ENCODE data around the gene TCP1. TPM values are rescaled to one million over a fixed set of nuclear protein-coding genes. Genes with fewer than 3 reads are reported as not detected.

TCP1 gene
- total RNA-seq, 6 donors from 2014 or later, result 43.0 to 128 (median 95.2) TPM

- 87 to 96% methylated on average over 3 of the region's 3 CpGs for WGBS, 2 donors
- no peak for ATAC-seq (ENCODE audit: low FRiP score in 2 of 2)
- DNase-seq, result no peak
These were observed 34.6 kb upstream of the TCP1 start for GRCh38 chr6:159823953-159824352.

DNA sequence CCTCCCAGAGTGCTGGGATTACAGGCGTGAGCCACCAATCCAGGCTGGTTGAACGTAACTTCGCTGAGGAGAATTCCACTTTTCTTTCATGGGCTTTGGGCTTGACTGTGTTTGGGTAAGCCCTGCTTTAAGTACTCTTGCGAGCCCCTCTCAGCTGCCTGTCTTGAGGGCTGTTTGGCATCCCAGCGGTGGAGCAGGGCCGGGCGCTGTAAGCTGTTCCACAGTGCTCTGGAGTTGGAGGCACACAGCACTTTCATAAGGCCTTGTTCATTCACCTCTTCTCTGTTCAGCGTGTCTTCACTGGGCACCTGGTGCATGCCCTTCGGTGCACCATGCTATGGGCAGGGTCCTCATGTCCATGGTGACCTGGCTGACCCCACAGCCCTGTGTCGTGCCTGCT, 32.3 kb upstream of the TCP1 start:
- peaks cover 0 to 3% (median 0%) of the 10 kb centered on the region in 4 donors for H3K4me1 ChIP-seq
- H3K36me3 ChIP-seq, result no peaks in the 10 kb centered on the region
- TF ChIP-seq EP300 (IDR thresholded peaks at IDR 0.05), result no peak
- TF ChIP-seq, protein P1, sequence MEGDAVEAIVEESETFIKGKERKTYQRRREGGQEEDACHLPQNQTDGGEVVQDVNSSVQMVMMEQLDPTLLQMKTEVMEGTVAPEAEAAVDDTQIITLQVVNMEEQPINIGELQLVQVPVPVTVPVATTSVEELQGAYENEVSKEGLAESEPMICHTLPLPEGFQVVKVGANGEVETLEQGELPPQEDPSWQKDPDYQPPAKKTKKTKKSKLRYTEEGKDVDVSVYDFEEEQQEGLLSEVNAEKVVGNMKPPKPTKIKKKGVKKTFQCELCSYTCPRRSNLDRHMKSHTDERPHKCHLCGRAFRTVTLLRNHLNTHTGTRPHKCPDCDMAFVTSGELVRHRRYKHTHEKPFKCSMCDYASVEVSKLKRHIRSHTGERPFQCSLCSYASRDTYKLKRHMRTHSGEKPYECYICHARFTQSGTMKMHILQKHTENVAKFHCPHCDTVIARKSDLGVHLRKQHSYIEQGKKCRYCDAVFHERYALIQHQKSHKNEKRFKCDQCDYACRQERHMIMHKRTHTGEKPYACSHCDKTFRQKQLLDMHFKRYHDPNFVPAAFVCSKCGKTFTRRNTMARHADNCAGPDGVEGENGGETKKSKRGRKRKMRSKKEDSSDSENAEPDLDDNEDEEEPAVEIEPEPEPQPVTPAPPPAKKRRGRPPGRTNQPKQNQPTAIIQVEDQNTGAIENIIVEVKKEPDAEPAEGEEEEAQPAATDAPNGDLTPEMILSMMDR (IDR thresholded peaks at IDR 0.05), result no peak
- no peak for TF ChIP-seq POLR2A (IDR thresholded peaks at IDR 0.05)
- no peak for TF ChIP-seq POLR2AphosphoS5 (IDR thresholded peaks at IDR 0.05)
- ATAC-seq (ENCODE audit: low FRiP score in 2 of 2) (no peak), DNase-seq (no peak)
- 87 to 100% methylated on average over 1 to 10 of the region's 10 CpGs for WGBS, 2 donors
- no peak overlapping the region for H3K4me3 ChIP-seq
- H3K27me3 ChIP-seq, result no peaks in the 10 kb centered on the region
- H3K9me3 ChIP-seq, result no peaks in the 10 kb centered on the region
- H3K27ac ChIP-seq, result no peak overlapping the region

More at GRCh38 chr6:159823953-159824352, 34.6 kb upstream of the TCP1 start:
- no peaks in the 10 kb centered on the region for H3K36me3 ChIP-seq
- H3K4me3 ChIP-seq, result no peak overlapping the region
- H3K4me1 ChIP-seq, result peaks cover 0 to 3% (median 0%) of the 10 kb centered on the region in 4 donors
- no peak overlapping the region for H3K27ac ChIP-seq
- no peaks in the 10 kb centered on the region for H3K9me3 ChIP-seq
- H3K27me3 ChIP-seq, result no peaks in the 10 kb centered on the region
- no peak for TF ChIP-seq POLR2AphosphoS5 (IDR thresholded peaks at IDR 0.05)
- TF ChIP-seq EP300 (IDR thresholded peaks at IDR 0.05), result no peak
- TF ChIP-seq POLR2A (IDR thresholded peaks at IDR 0.05), result no peak
- TF ChIP-seq, protein P1 (IDR thresholded peaks at IDR 0.05), result no peak

- no peak overlapping the region for H3K4me3 ChIP-seq
- no peak for DNase-seq
- H3K9me3 ChIP-seq, result no peaks in the 10 kb centered on the region
- peaks cover 0 to 3% (median 0%) of the 10 kb centered on the region in 4 donors for H3K4me1 ChIP-seq
- WGBS, 2 donors, result 54 to 81% methylated on average over 9 to 11 of the region's 11 CpGs
- ATAC-seq (ENCODE audit: low FRiP score in 2 of 2), result no peak
- no peaks in the 10 kb centered on the region for H3K27me3 ChIP-seq
- no peak for TF ChIP-seq POLR2A (IDR thresholded peaks at IDR 0.05)
- no peak for TF ChIP-seq POLR2AphosphoS5 (IDR thresholded peaks at IDR 0.05)
- TF ChIP-seq, protein P1 (IDR thresholded peaks at IDR 0.05), result no peak
- no peak for TF ChIP-seq EP300 (IDR thresholded peaks at IDR 0.05)
- H3K27ac ChIP-seq, result no peak overlapping the region
- H3K36me3 ChIP-seq, result no peaks in the 10 kb centered on the region
These were observed 31.7 kb upstream of the TCP1 start for GRCh38 chr6:159821122-159821521.

DNA sequence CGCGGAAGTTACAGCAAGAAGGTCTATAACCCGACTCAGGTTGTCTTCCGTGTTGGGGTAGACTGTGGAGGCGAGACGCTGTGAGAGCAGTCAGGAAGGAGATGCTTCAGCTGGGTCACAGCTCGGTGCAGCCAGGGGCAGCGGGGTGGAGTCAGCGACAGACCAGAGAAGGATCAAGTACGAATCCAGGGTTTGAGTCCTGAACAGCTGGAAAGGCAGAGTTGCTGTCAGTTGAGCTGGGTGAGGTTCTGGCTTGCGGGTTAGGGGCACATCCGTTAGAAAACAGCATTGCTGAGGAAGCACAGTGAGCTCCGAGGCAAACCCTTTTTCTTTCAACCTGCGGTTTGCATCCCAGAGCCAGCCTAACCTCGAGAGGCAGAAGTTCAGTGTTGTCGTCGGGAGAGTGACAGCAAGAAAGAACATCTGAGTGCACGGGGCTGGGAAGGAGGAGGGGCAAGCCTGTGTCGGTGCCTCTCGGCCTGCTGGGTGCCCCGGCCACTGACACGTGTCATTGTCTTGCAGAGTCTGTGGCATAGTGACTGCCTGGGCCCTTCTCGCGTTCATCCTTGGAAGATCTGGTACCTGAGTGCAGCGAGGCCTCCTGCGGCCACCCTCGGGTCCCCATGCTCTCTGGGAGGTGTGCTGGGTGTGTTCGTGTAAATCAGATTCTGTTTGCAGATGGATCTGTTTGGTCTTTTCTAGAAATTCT, 30.7 kb upstream of the TCP1 start:
- Histone ChIP-seq H3K27me3 (no peaks in the 10 kb centered on the region), H3K36me3 (no peaks in the 10 kb centered on the region), H3K4me3 (no peak overlapping the region), H3K4me1 (peaks cover 0 to 3% (median 0%) of the 10 kb centered on the region in 4 donors), H3K9me3 (no peaks in the 10 kb centered on the region), H3K27ac (no peak overlapping the region)
- DNase-seq (peak in 1 of 2 donors; percentile 59), ATAC-seq (ENCODE audit: low FRiP score in 2 of 2) (no peak)
- 47 to 65% methylated on average over 16 to 28 of the region's 28 CpGs for WGBS, 2 donors
- TF ChIP-seq, protein P1 (IDR thresholded peaks at IDR 0.05), result no peak
- TF ChIP-seq EP300 (IDR thresholded peaks at IDR 0.05), result no peak
- no peak for TF ChIP-seq POLR2AphosphoS5 (IDR thresholded peaks at IDR 0.05)
- TF ChIP-seq POLR2A (IDR thresholded peaks at IDR 0.05), result no peak

DNA sequence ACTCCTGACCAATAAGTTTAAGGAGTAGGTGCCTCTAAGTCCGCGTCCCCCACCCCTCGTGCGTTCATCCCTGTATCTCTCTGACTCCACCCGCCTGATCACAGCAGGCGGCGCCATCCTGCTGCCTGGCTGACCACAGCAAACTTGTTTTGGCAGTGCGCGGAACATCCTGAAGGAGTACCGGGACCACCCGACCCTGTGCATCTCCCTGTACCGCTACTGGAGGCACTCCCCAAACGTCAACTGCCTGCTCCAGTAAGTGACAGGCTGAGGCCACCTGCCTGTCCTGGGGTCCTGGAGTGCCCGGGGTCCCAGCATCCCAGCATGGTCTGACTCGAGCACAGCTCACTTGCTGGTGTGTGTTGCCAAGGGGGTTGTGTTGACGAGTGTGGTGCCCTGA, 29.7 kb upstream of the TCP1 start:
- H3K36me3 ChIP-seq, result no peaks in the 10 kb centered on the region
- H3K27me3 ChIP-seq, result no peaks in the 10 kb centered on the region
- ATAC-seq (ENCODE audit: low FRiP score in 2 of 2) (no peak), DNase-seq (peak in 1 of 2 donors; percentile 56)
- no peaks in the 10 kb centered on the region for H3K9me3 ChIP-seq
- no peak for TF ChIP-seq POLR2A (IDR thresholded peaks at IDR 0.05)
- no peak overlapping the region for H3K4me3 ChIP-seq
- no peak overlapping the region for H3K27ac ChIP-seq
- H3K4me1 ChIP-seq, result peaks cover 0 to 3% (median 0%) of the 10 kb centered on the region in 4 donors
- WGBS, 2 donors, result 87 to 91% methylated on average over 16 of the region's 16 CpGs
